Measurements from ENCODE around the gene GINS3. TPM values are rescaled to one million over a fixed set of nuclear protein-coding genes. Genes with fewer than 3 reads are reported as not detected.

Gene GINS3
- polyA plus RNA-seq, 1 experiment, result 4.6 TPM

GRCh38 chr16:58444265-58444664, 52.0 kb downstream of the GINS3 start:
- TF ChIP-seq, protein P1, sequence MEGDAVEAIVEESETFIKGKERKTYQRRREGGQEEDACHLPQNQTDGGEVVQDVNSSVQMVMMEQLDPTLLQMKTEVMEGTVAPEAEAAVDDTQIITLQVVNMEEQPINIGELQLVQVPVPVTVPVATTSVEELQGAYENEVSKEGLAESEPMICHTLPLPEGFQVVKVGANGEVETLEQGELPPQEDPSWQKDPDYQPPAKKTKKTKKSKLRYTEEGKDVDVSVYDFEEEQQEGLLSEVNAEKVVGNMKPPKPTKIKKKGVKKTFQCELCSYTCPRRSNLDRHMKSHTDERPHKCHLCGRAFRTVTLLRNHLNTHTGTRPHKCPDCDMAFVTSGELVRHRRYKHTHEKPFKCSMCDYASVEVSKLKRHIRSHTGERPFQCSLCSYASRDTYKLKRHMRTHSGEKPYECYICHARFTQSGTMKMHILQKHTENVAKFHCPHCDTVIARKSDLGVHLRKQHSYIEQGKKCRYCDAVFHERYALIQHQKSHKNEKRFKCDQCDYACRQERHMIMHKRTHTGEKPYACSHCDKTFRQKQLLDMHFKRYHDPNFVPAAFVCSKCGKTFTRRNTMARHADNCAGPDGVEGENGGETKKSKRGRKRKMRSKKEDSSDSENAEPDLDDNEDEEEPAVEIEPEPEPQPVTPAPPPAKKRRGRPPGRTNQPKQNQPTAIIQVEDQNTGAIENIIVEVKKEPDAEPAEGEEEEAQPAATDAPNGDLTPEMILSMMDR (IDR thresholded peaks at IDR 0.05; ENCODE audit: insufficient read depth, low read depth, low read length), result no peak
- CTCF ChIA-PET, result no interaction called here
- POLR2A ChIA-PET, result no interaction called here
- Histone ChIP-seq H3K36me3 (ENCODE audit: control insufficient read depth, insufficient read depth, low read length) (no peaks in the 10 kb centered on the region), H3K4me3 (ENCODE audit: low read depth, low read length) (no peak overlapping the region), H3K27me3 (ENCODE audit: control insufficient read depth, insufficient read depth, low read length) (no peaks in the 10 kb centered on the region; the same call in 1 of the 2 replicates)
- DNase-seq (ENCODE audit: low read depth), result no peak

GRCh38 chr16:58448890-58449289, 56.6 kb downstream of the GINS3 start:
- CTCF ChIA-PET, result interaction anchor here (1.8 kb wide), 1 partner anchor 39 kb away, joined by 4 read pairs; no protein-coding TSS in a partner anchor
- POLR2A ChIA-PET, result no interaction called here
- no peak for DNase-seq (ENCODE audit: low read depth)
- TF ChIP-seq, protein P1 (IDR thresholded peaks at IDR 0.05; ENCODE audit: insufficient read depth, low read depth, low read length), result no peak
- Histone ChIP-seq H3K27me3 (ENCODE audit: control insufficient read depth, insufficient read depth, low read length) (peaks cover 2% of the 10 kb centered on the region; the same call in 1 of the 2 replicates), H3K4me3 (ENCODE audit: low read depth, low read length) (no peak overlapping the region), H3K36me3 (ENCODE audit: control insufficient read depth, insufficient read depth, low read length) (no peaks in the 10 kb centered on the region)

GRCh38 chr16:58449306-58449705, 57.0 kb downstream of the GINS3 start:
- no peak for DNase-seq (ENCODE audit: low read depth)
- no peak overlapping the region for H3K4me3 ChIP-seq (ENCODE audit: low read depth, low read length)
- peaks cover 2% of the 10 kb centered on the region; the same call in 1 of the 2 replicates for H3K27me3 ChIP-seq (ENCODE audit: control insufficient read depth, insufficient read depth, low read length)
- ChIA-PET POLR2A (no interaction called here), CTCF (interaction anchor here (1.8 kb wide), 1 partner anchor 38 kb away, joined by 4 read pairs; no protein-coding TSS in a partner anchor)
- H3K36me3 ChIP-seq (ENCODE audit: control insufficient read depth, insufficient read depth, low read length), result no peaks in the 10 kb centered on the region
- TF ChIP-seq, protein P1 (IDR thresholded peaks at IDR 0.05; ENCODE audit: insufficient read depth, low read depth, low read length), result no peak

DNA sequence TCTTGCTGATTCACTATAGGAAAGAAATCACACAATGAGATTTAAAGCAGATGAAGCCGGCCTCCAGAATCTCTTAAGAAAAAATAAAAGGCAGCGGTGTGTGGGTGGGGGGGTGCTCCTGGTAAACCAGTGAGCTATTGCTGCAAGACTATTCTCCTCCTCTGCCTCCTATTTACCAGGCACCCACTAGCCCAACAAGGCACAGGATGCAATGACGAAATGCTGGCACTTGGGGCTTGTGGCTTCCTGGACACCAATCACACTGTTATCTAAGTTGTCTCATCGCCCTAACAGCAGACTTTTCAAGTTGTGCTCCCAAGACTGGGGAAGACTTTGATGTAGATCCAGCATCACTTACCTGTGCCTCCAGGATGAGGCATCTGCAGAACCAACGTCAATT, 57.5 kb downstream of the GINS3 start:
- ChIA-PET CTCF (interaction anchor here (0.7 kb wide), 1 partner anchor 31 kb away, joined by 3 read pairs; no protein-coding TSS in a partner anchor), POLR2A (no interaction called here)

GRCh38 chr16:58450590-58450989, 58.3 kb downstream of the GINS3 start:
- TF ChIP-seq, protein P1 (IDR thresholded peaks at IDR 0.05; ENCODE audit: insufficient read depth, low read depth, low read length), result no peak
- H3K4me3 ChIP-seq (ENCODE audit: low read depth, low read length), result no peak overlapping the region
- H3K27me3 ChIP-seq (ENCODE audit: control insufficient read depth, insufficient read depth, low read length), result peaks cover 4% of the 10 kb centered on the region; the same call in 1 of the 2 replicates
- no peaks in the 10 kb centered on the region for H3K36me3 ChIP-seq (ENCODE audit: control insufficient read depth, insufficient read depth, low read length)
- POLR2A ChIA-PET, result no interaction called here
- CTCF ChIA-PET, result interaction anchor here (0.7 kb wide), 1 partner anchor 30 kb away, joined by 3 read pairs; no protein-coding TSS in a partner anchor
- DNase-seq (ENCODE audit: low read depth), result no peak

More for the DNA sequence above, 57.5 kb downstream of the GINS3 start:
- TF ChIP-seq, protein P1 (IDR thresholded peaks at IDR 0.05; ENCODE audit: insufficient read depth, low read depth, low read length), result no peak
- 0 out of 2 replicates have a peak, but pooled peaks cover 2% of the 10 kb centered on the region for H3K27me3 ChIP-seq (ENCODE audit: control insufficient read depth, insufficient read depth, low read length)
- no peak overlapping the region for H3K4me3 ChIP-seq (ENCODE audit: low read depth, low read length)
- DNase-seq (ENCODE audit: low read depth), result no peak
- H3K36me3 ChIP-seq (ENCODE audit: control insufficient read depth, insufficient read depth, low read length), result no peaks in the 10 kb centered on the region
